Gastrocnemius medialis (tissue), 4 donors: ENCODE data around the gene PHLDB2.

Experiments used
- CTCF ChIP-seq, 5 experiments: fragments of 450-650 bp in 3 of 5; fragments of 200-600 bp in 2 of 5; sonication (generic) in 2 of 5; IDR thresholded peaks in 4 of 5; conservative IDR thresholded peaks in 1 of 5; 1 replicate in 4 of 5; 2 replicates in 1 of 5; pipeline ENCODE4 v1.5.1; 2016 to 2019; ENCODE audit warnings: antibody characterized with exemption in 5 of 5, mild to moderate bottlenecking in 3 of 5, moderate library complexity in 3 of 5
- POLR2A ChIP-seq, 2 donors: fragments of 450-650 bp; IDR thresholded peaks; one replicate each; pipeline ENCODE4 v1.6.1; 2017; ENCODE audit warnings: antibody characterized with exemption in 2 of 2, mild to moderate bottlenecking in 2 of 2, moderate library complexity in 2 of 2

GRCh38 chr3:111859061-111859973, at the start of gene PHLDB2:
- TF ChIP-seq CTCF (IDR thresholded peaks at IDR 0.05 in 4 of 5, conservative IDR thresholded peaks at IDR 0.05 in 1 of 5) = no peak
- peak in 1 of 2 donors; percentile 20 for TF ChIP-seq POLR2A (IDR thresholded peaks at IDR 0.05)
